Measurements from ENCODE around the gene PAPSS1. TPM values are rescaled to one million over a fixed set of nuclear protein-coding genes. Genes with fewer than 3 reads are reported as not detected.
"Not testable (repeated sequence)": the region's sequence is repeated elsewhere in the genome, so short reads cannot be mapped to it uniquely, and the experiment has no call there.

The PAPSS1 gene
- total RNA-seq, 1 experiment from 2014 or later: 83.6 TPM

DNA sequence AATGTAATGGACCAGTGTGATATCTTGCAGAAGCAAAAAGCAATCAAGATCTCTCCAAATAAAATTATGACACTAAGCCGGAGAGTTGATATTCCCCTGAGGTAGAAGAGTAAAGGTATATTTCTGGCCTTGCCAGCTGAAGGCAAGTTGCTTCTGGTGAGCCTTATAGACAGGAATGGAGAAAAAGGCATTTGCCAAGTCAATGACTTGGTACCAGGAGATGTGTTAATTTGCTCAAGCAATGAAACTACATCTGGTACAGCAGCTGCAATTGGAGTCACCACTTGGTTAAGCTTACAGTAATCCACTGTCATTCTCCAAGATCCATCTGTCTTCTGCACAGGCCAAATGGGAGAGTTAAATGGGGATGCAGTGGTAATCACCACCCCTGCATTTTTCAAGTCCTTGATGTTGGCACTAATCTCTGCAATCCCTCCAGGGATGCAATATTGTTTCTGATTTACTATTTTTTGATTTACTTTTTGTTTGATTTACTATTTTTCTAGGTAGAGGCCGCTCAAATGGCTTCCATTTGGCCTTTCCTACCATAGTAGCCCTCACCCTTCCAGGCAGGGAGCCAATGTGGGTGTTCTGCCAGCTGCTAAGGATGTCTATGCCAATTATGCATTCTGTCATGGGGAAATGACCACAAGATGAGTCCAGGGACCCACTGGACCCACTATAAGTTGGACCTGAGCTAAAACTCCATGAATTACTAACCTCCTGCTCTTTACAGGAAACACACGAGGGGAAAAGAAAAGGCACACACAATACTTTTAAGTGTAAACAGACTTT is 6.3 kb upstream of the PAPSS1 start:
- not testable (repeated sequence) for H3K27me3 Mint-ChIP-seq (ENCODE audit: low read depth); H2AK5ac ChIP-seq (ENCODE audit: insufficient read length, low read length); H3K36me3 Mint-ChIP-seq (ENCODE audit: insufficient read depth in 1 of 3, low read depth in 3 of 3); H4K91ac ChIP-seq (ENCODE audit: insufficient read length, low read depth, low read length); H3T11ph ChIP-seq (ENCODE audit: low read length); H3K27me3 ChIP-seq (ENCODE audit: insufficient read depth, low read length); H3K79me1 ChIP-seq (ENCODE audit: insufficient read depth, low read depth, low read length, poor library complexity, severe bottlenecking); H2BK120ac ChIP-seq (ENCODE audit: low read depth, low read length, poor library complexity, severe bottlenecking); DNase-seq; H3K18ac ChIP-seq (ENCODE audit: insufficient read length, low read depth, low read length); H4K5ac ChIP-seq (ENCODE audit: insufficient read length, low read depth, low read length); H3K79me2 ChIP-seq (ENCODE audit: insufficient read depth, low read length); H3K27ac Mint-ChIP-seq; H3K14ac ChIP-seq (ENCODE audit: insufficient read depth, low read length); H2AFZ ChIP-seq (ENCODE audit: low read length); H2BK12ac ChIP-seq (ENCODE audit: insufficient read length, low read depth, low read length); H3K23ac ChIP-seq (ENCODE audit: insufficient read length, low read depth, low read length); H3K9me3 ChIP-seq (ENCODE audit: control insufficient read depth, low read depth, low read length); H3K4ac ChIP-seq (ENCODE audit: low read depth, low read length); H3K9ac ChIP-seq (ENCODE audit: extremely low read depth, insufficient read length, low read length); H4K8ac ChIP-seq (replicated peaks; ENCODE audit: insufficient read length, low read depth, low read length); H3K9me3 Mint-ChIP-seq; H3K4me1 Mint-ChIP-seq; H4K20me1 ChIP-seq (ENCODE audit: control insufficient read depth, insufficient read depth, insufficient read length); H3K56ac ChIP-seq (ENCODE audit: insufficient read length, low read depth, low read length); H2BK15ac ChIP-seq (ENCODE audit: low read depth, low read length); H2BK5ac ChIP-seq (ENCODE audit: insufficient read length, low read length); H3K27ac ChIP-seq (ENCODE audit: insufficient read length, low read depth, low read length); H2BK20ac ChIP-seq (ENCODE audit: low read depth, low read length, poor library complexity, severe bottlenecking); H3K4me2 ChIP-seq (ENCODE audit: insufficient read depth, insufficient read length, low read length); H3K4me3 Mint-ChIP-seq; H3K23me2 ChIP-seq (ENCODE audit: insufficient read length, low read depth, low read length, poor library complexity, severe bottlenecking); H3K4me1 ChIP-seq (ENCODE audit: insufficient read depth, low read length)
- WGBS (ENCODE audit: extremely low coverage, insufficient read length, low lambda C conversion rate): no CpG with 5 or more reads among the region's 3 CpGs

All from H9 (cell line).